HG02571 (cell line): Measurements from ENCODE around the gene IL3.

ENCODE experiments used
- ATAC-seq: cut with Tn5 transposase; IDR thresholded peaks from one replicate; pipeline ENCODE4 v1.9.1; 2021; ENCODE audit warnings: mild to moderate bottlenecking, moderate library complexity; ENCODE audit not compliant: unreplicated experiment

Gene IL3

GRCh38 chr5:132072070-132072469 is 11.6 kb downstream of the IL3 start:
- ATAC-seq = no peak

- ATAC-seq = no peak
These were observed 12.1 kb downstream of the IL3 start for GRCh38 chr5:132072528-132072927.

DNA sequence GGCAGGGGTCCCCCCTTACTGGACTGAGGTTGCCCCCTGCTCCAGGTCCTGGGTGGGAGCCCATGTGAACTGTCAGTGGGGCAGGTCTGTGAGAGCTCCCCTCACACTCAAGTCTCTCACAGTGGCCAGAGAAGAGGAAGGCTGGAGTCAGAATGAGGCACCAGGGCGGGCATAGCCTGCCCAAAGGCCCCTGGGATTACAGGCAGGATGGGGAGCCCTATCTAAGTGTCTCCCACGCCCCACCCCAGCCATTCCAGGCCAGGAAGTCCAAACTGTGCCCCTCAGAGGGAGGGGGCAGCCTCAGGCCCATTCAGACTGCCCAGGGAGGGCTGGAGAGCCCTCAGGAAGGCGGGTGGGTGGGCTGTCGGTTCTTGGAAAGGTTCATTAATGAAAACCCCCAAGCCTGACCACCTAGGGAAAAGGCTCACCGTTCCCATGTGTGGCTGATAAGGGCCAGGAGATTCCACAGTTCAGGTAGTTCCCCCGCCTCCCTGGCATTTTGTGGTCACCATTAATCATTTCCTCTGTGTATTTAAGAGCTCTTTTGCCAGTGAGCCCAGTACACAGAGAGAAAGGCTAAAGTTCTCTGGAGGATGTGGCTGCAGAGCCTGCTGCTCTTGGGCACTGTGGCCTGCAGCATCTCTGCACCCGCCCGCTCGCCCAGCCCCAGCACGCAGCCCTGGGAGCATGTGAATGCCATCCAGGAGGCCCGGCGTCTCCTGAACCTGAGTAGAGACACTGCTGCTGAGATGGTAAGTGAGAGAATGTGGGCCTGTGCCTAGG is 13.0 kb downstream of the IL3 start, which contains the start of gene CSF2:
TSS of gene CSF2 (plus strand) at position 559 of the 783 bp plus-strand sequence. CDS start at position 594, 35 bp downstream.
- ATAC-seq = no peak

GRCh38 chr5:132074091-132074771 is 13.8 kb downstream of the IL3 start:
- ATAC-seq = no peak

DNA sequence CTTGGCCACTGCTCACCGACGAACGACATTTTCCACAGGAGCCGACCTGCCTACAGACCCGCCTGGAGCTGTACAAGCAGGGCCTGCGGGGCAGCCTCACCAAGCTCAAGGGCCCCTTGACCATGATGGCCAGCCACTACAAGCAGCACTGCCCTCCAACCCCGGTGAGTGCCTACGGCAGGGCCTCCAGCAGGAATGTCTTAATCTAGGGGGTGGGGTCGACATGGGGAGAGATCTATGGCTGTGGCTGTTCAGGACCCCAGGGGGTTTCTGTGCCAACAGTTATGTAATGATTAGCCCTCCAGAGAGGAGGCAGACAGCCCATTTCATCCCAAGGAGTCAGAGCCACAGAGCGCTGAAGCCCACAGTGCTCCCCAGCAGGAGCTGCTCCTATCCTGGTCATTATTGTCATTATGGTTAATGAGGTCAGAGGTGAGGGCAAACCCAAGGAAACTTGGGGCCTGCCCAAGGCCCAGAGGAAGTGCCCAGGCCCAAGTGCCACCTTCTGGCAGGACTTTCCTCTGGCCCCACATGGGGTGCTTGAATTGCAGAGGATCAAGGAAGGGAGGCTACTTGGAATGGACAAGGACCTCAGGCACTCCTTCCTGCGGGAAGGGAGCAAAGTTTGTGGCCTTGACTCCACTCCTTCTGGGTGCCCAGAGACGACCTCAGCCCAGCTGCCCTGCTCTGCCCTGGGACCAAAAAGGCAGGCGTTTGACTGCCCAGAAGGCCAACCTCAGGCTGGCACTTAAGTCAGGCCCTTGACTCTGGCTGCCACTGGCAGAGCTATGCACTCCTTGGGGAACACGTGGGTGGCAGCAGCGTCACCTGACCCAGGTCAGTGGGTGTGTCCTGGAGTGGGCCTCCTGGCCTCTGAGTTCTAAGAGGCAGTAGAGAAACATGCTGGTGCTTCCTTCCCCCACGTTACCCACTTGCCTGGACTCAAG is 14.6 kb downstream of the IL3 start:
- no peak for ATAC-seq

DNA sequence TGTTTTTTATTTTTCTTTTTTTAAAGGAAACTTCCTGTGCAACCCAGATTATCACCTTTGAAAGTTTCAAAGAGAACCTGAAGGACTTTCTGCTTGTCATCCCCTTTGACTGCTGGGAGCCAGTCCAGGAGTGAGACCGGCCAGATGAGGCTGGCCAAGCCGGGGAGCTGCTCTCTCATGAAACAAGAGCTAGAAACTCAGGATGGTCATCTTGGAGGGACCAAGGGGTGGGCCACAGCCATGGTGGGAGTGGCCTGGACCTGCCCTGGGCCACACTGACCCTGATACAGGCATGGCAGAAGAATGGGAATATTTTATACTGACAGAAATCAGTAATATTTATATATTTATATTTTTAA is 15.2 kb downstream of the IL3 start:
- no peak for ATAC-seq

GRCh38 chr5:132076202-132076830 is 15.9 kb downstream of the IL3 start:
- no peak for ATAC-seq

DNA sequence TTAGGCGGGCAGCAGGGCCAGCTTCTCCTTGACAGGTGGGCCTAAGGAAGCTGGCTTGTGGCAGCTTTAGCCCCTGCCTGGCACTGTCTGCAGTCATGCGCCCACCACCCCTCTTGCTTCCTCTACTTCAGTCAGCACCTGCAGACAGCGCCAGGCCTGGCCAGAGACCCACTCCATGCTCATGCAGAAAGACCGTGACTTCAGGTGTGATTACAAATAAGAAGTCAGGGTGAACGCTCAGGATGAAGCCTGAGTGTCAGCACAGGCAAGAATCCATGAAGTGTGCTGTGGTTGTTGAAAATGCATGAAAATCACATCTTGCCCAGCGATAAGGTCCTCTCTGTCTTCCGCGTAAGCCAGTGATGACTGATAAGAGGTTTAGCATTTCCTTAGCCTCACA is 16.5 kb downstream of the IL3 start:
- no peak for ATAC-seq

GRCh38 chr5:132079081-132079480 is 18.6 kb downstream of the IL3 start:
- no peak for ATAC-seq

DNA sequence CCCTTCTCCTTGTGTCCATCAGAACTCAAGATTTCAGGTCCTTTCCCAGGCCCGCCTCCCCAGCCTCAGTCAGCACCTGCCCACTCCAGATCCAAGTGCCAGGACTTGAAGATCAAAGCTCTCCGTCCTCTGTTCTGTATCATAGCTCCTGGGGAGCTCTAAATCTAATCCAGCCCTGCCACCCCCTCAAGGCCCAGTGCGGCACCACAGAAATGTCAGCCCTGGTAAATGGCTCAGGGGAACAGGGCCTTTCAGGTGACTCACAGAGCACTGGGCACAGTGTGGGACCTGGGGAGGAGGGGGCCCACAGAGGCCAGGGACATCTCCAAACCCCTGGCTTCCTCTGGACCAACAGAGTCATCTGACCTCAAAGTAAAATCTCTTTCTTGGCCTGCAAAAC is 19.2 kb downstream of the IL3 start:
- no peak for ATAC-seq

DNA sequence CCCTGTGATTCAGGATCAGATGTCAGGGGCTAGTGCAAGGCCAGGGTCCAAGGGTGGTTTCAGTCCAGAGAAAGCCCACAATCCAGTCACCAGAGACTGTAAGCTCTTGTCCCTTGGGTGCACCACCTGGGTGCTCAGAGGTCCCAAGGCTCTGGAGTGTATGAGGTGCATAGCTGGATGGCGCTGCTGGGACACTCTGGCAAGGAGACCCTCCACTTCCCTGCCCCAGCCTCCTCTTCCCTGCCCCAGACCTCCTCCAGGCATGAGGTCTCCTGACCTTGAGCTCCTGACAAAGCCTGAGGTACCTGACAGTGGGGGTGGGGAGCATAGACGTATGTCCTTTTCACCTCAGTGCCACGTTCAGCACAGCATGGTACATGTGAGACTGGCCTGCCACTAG is 20.1 kb downstream of the IL3 start:
- no peak for ATAC-seq

DNA sequence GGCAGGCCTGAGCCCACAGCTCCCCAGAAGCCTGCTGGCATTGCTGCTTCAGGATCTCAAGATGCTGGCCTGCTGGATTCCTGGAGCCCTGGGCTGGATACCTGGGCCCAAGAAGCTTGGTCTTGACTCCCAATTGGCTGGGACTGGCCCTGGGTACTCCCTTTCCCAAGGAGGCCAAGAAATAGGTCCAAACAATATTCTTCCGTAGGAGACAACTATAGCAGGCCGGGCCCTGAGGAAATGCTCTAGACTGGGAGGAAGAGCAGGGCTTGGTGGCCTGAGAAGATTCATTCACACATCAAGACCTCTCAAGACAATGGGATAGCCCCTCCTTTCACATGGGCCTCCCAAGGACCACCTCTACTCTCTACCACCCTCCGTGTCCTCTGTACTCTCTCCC is 21.0 kb downstream of the IL3 start:
- no peak for ATAC-seq

DNA sequence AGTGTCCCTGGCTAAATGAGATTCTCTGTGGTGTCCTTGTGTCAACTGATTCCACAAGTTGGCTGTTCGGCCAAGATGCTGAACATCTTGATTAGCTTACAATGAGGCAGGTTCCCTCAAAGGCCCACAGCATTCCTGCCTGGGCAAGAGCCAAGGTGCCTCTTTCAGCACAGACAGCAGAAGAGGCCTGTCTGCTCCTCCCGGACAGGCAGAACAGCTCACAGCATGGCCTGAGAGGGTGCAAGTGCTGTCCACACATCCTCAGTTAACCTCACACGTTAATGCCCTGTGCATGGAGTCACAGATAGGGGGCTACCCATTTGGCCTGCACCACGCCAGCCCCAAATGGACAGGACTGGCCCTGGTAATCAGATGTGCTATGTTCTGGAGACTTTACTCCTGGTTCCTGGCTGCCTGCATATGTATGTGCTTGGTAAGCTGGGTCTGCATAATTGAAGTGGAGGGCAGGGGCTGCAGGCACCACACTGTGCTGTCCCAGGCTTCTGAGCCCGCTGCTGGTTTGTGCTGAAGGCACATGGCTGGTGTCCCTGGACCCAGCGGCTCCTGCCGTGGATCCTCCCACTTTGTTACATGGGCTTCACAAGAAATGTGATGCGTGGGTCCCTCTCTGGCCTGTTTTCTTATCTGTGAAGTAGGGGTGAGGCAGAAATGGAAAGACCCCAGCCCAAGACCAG is 22.0 kb downstream of the IL3 start:
- ATAC-seq = no peak

GRCh38 chr5:132083071-132083678 is 22.7 kb downstream of the IL3 start:
- ATAC-seq = no peak

DNA sequence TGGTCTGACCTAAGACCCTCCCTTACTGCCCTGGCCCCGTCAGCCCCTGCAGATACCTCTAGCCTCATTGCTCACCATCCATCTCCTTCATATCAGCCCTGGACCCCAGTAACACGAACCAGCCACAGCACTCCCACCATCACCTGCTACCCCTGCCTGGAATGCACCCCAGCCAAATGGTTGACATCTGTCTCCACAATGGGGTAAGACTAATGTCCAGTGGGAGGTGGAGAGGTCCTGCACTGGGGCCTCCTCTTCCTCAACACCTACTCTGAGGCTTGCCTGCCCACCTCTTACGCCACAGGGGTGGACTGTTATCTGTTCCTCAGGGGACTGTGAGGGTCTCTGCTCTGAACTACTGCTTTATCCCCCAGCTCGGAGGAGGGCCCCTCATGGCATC is 25.2 kb downstream of the IL3 start:
- no peak for ATAC-seq

DNA sequence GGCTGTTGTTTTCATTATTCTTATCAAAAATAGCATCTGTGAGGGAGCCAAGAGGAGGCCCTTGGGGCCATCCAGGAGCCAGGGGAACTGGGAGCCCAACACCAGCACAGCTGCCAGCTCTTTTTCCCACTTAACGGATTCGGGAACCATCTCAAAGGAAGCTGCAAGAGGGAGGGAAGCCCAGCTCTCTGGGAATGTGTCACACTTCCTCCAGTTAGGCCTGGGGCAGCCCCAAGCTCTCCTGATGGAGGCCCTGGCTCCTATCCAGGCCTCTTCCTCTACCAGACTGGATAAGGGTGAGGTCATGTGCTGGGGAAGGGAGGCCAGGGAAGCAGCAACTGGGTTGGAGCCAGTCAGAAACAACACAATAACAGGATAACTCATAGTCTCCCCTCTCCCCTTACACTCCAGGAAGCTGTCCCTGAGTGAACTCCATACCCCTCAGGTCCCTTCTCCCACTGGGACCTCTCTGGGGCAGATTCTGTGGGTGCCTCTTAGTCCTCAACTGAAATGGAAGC is 25.9 kb downstream of the IL3 start:
- no peak for ATAC-seq

- ATAC-seq = no peak
These were observed 26.7 kb downstream of the IL3 start for GRCh38 chr5:132087176-132087575.

DNA sequence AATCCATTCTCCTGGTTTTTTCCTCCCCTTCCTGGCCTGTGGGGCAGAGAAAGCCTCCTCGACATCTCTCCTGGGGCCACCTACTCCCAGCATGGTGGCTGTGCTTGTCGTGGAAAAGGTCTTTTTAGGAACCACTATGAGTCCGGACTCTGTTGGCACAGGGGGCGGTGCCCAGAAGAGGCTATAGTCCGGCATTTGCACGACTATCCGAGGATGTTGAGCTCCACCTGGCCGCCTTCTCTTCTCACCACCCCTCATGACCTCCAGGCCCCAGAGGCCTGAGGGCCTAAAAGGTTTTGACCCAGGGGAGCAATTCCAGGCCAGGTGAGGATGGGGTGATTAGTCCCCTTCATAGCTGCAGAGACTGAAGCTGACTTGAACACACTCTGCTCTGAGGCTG is 27.2 kb downstream of the IL3 start:
- ATAC-seq = no peak

- no peak for ATAC-seq
These were observed 28.9 kb downstream of the IL3 start for GRCh38 chr5:132089363-132089762.

GRCh38 chr5:132090107-132090506 is 29.7 kb downstream of the IL3 start:
- ATAC-seq = no peak
